KMS-11 (cell line): ENCODE results near the gene CROCC.

Experiments used
- H2AFZ ChIP-seq: fragments of 200-600 bp; sonication (generic); 2 replicates; pipeline ENCODE4 v1.6.1; 2016; ENCODE audit warnings: antibody characterized with exemption, mixed run types, low read depth
- H3K27ac ChIP-seq: fragments of 200-600 bp; sonication (generic); 2 replicates; pipeline ENCODE4 v1.6.1; 2016; ENCODE audit warnings: mild to moderate bottlenecking, mixed run types
- H3K27me3 ChIP-seq: fragments of 200-600 bp; sonication (generic); 2 replicates; pipeline ENCODE4 v1.6.1; 2017; ENCODE audit warnings: mild to moderate bottlenecking, low read depth, mixed run types, moderate library complexity; ENCODE audit not compliant: insufficient read depth
- H3K36me3 ChIP-seq: fragments of 200-600 bp; sonication (generic); 2 replicates; pipeline ENCODE4 v1.6.1; 2017; ENCODE audit warnings: mild to moderate bottlenecking, mixed run types; ENCODE audit not compliant: insufficient read depth
- H3K4me1 ChIP-seq: fragments of 200-600 bp; sonication (generic); 2 replicates; pipeline ENCODE4 v1.6.1; 2016; ENCODE audit warnings: mild to moderate bottlenecking, low read depth, mixed run types; ENCODE audit not compliant: poor library complexity, severe bottlenecking
- H3K4me2 ChIP-seq: fragments of 200-600 bp; sonication (generic); 2 replicates; pipeline ENCODE4 v1.7.0; 2016; ENCODE audit warnings: mild to moderate bottlenecking, mixed run types
- H3K4me3 ChIP-seq: fragments of 200-600 bp; sonication (generic); IDR thresholded peaks from 2 replicates; pipeline ENCODE4 v1.6.1; 2017; ENCODE audit warnings: low read depth, low read length, mixed read lengths; ENCODE audit not compliant: insufficient read depth
- H3K79me2 ChIP-seq: fragments of 200-600 bp; sonication (generic); 2 replicates; pipeline ENCODE4 v1.6.1; 2016; ENCODE audit warnings: low read depth, mixed run types; ENCODE audit not compliant: insufficient read depth
- H3K9ac ChIP-seq: fragments of 200-600 bp; sonication (generic); 2 replicates; pipeline ENCODE4 v1.6.1; 2016; ENCODE audit warnings: mild to moderate bottlenecking, mixed run types
- H4K20me1 ChIP-seq: fragments of 200-600 bp; sonication (generic); 2 replicates; pipeline ENCODE4 v1.6.1; 2016; ENCODE audit warnings: mild to moderate bottlenecking, mixed run types; ENCODE audit not compliant: insufficient read depth
- CTCF ChIP-seq: fragments of 200-600 bp; sonication (generic); conservative IDR thresholded peaks from 2 replicates; pipeline ENCODE4 v1.6.1; 2017; ENCODE audit warnings: low read depth, mild to moderate bottlenecking, antibody characterized with exemption, low read length, moderate library complexity, mixed read lengths

Gene CROCC

GRCh38 chr1:16993521-16994038 is 71.8 kb downstream of the CROCC start:
- no peaks in the 10 kb centered on the region for H3K27me3 ChIP-seq
- H3K79me2 ChIP-seq = no peaks in the 10 kb centered on the region
- no peak for TF ChIP-seq CTCF

GRCh38 chr1:16996845-16997244 is 75.1 kb downstream of the CROCC start:
- Histone ChIP-seq H3K79me2 (no peaks in the 10 kb centered on the region), H3K4me1 (peaks cover 7% of the 10 kb centered on the region), H3K36me3 (no peaks in the 10 kb centered on the region), H3K4me3 (no peak overlapping the region), H4K20me1 (no peaks in the 10 kb centered on the region), H3K27me3 (no peaks in the 10 kb centered on the region), H3K4me2 (no peak overlapping the region), H2AFZ (no peak overlapping the region), H3K27ac (no peak overlapping the region), H3K9ac (no peak overlapping the region)
- TF ChIP-seq CTCF = no peak

More at GRCh38 chr1:16993521-16994038, 71.8 kb downstream of the CROCC start:
- Histone ChIP-seq H3K9ac (no peak overlapping the region), H4K20me1 (no peaks in the 10 kb centered on the region), H3K4me1 (no peaks in the 10 kb centered on the region), H3K4me2 (no peak overlapping the region), H3K36me3 (no peaks in the 10 kb centered on the region), H2AFZ (no peak overlapping the region), H3K4me3 (no peak overlapping the region), H3K27ac (no peak overlapping the region)

GRCh38 chr1:16998589-16998988 is 76.9 kb downstream of the CROCC start:
- no peak overlapping the region for H3K4me2 ChIP-seq
- no peak overlapping the region for H2AFZ ChIP-seq
- no peak overlapping the region for H3K27ac ChIP-seq
- H4K20me1 ChIP-seq = no peaks in the 10 kb centered on the region
- no peaks in the 10 kb centered on the region for H3K79me2 ChIP-seq
- peaks cover 7% of the 10 kb centered on the region for H3K4me1 ChIP-seq
- TF ChIP-seq CTCF = no peak
- H3K36me3 ChIP-seq = no peaks in the 10 kb centered on the region
- no peak overlapping the region for H3K4me3 ChIP-seq
- H3K27me3 ChIP-seq = no peaks in the 10 kb centered on the region
- H3K9ac ChIP-seq = no peak overlapping the region

DNA sequence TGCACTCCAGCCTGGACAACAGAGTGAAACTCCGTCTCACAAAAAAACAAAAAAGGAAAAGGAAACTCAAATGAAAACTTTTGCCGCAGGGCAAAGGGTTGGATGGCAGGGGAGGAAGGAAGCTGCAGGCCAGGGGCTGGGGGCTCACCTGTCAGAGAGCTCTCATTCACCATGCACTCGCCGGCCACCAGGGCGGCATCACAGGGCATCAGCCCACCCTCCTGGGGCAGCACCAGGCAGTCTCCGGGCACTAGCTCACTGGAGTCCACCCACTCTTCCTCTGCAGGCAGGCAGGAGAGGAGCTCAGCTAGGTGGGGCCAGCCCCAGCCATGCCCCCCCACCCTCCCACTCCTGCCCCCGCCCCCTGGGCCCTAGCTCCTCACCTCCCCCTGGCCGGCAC is 78.1 kb downstream of the CROCC start:
- Histone ChIP-seq H3K9ac (no peak overlapping the region), H3K27ac (no peak overlapping the region), H2AFZ (no peak overlapping the region), H3K4me2 (no peak overlapping the region), H3K36me3 (no peaks in the 10 kb centered on the region), H3K4me1 (peaks cover 7% of the 10 kb centered on the region), H3K79me2 (no peaks in the 10 kb centered on the region), H3K27me3 (no peaks in the 10 kb centered on the region), H4K20me1 (no peaks in the 10 kb centered on the region), H3K4me3 (no peak overlapping the region)
- no peak for TF ChIP-seq CTCF
